Right lobe of liver (tissue), 6 donors: ENCODE results near the gene GLCE. TPM values are rescaled to one million over a fixed set of nuclear protein-coding genes. Genes with fewer than 3 reads are reported as not detected.

Source experiments
- ATAC-seq, 4 donors: fragments of 200-7000 bp; cut with Tn5 transposase; one replicate each; pipeline ENCODE4 v1.9.1; 2020; ENCODE audit warnings: mild to moderate bottlenecking in 4 of 4, moderate library complexity in 4 of 4
- DNase-seq, 3 donors: peaks; one replicate each; pipeline ENCODE4 v3.0.0-alpha.2; 2020
- H3K27ac ChIP-seq, 3 donors: fragments of 200-600 bp; one replicate each; pipeline ENCODE4 v1.8.0; 2022
- H3K27me3 ChIP-seq, 2 donors: fragments of 200-600 bp; one replicate each; pipeline ENCODE4 v1.8.0; 2022
- H3K36me3 ChIP-seq, 4 donors: fragments of 200-600 bp; sonication (generic) in 1 of 4; one replicate each; pipeline versions ENCODE4 v1.5.1 to v1.8.0; 2017 to 2022; ENCODE audit warnings: control low read depth in 1 of 4
- H3K4me1 ChIP-seq, 4 donors: fragments of 200-600 bp; sonication (generic) in 1 of 4; one replicate each; pipeline versions ENCODE4 v1.5.1 to v1.8.0; 2017 to 2022; ENCODE audit warnings: control low read depth in 1 of 4
- H3K4me3 ChIP-seq, 3 donors: fragments of 200-600 bp; one replicate each; pipeline ENCODE4 v1.8.0; 2022
- H3K9me3 ChIP-seq, 4 donors: fragments of 200-600 bp; sonication (generic) in 1 of 4; one replicate each; pipeline versions ENCODE4 v1.5.1 to v1.8.0; 2017 to 2022; ENCODE audit warnings: control low read depth in 1 of 4
- POLR2A ChIP-seq: fragments of 450-650 bp; IDR thresholded peaks from one replicate; pipeline ENCODE4 v1.6.1; 2017; ENCODE audit warnings: antibody characterized with exemption, mild to moderate bottlenecking
- WGBS: methylation state at CpG from one replicate; pipeline ENCODE4 v1.1.6; 2018; ENCODE audit warnings: low coverage, low lambda C conversion rate; ENCODE audit not compliant: insufficient coverage; ENCODE audit errors: missing lambda C conversion rate; 5-methylcytosine and 5-hydroxymethylcytosine counted together
- intact Hi-C, 2 donors: fragments of 100-400 bp; cut with DNase I; formaldehyde crosslinking; loops; one replicate each; pipeline versions ENCODE4 v1.11.2 to v1.14.1; 2022
- total RNA-seq, 6 experiments: library from RNA; depleted of rRNA in 2 of 6; stranded (reverse); fragments of >200 nt in 2 of 6; fragmentation: NEBNext Ultra II Directional in 3 of 6; extraction: Animal tissue kit (Norgen Biotek cat#: 25700) in 3 of 6; gene quantifications; one replicate each; pipeline versions ENCODE4 v1.1.0 to v1.2.4, GENCODE V29; 2016 to 2023
- TF ChIP-seq, protein P1 (sequence below), 4 donors: fragments of 200-600 bp in 3 of 4; fragments of 450-650 bp in 1 of 4; IDR thresholded peaks; one replicate each; pipeline versions ENCODE4 v1.5.1 to v1.8.0; 2016 to 2022; ENCODE audit warnings: antibody characterized with exemption in 4 of 4, mild to moderate bottlenecking in 2 of 4
- donor health status: DM: no; HTN: yes; CAD: no.
- donor health status: DM: no; HTN: no; CAD: no.
- donor health status: DM: no; HTN: no; CAD: no.
- donor health status: DM: no; HTN: yes; CAD: no.
- donor health status: DM: no; HTN: yes; CAD: no.

The GLCE gene
- total RNA-seq, 6 experiments from 2014 or later, result 8.1 to 23.5 (median 15.4) TPM

DNA sequence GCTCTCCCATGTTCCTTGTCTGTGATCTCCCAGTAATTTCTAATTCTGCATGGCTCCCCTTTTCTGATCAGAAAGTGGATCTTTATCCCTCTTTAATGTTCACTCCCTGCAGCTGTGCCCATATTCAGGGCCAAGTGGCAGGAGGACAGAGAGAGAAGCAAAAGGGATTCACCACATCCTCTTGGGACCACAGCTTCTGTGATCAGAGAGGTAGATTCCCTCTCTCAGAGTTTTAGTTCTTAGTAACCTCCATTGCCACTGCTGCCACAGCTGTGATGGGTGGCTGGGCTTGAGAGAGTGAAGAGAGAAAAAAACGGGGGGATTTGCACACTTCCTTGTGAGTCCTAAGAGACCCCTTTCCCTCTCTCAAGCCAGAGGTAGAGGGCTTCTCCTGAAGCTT, 49.2 kb downstream of the GLCE start:
- DNase-seq, result no peak
- 83% methylated on average over 1 of the region's 1 CpG for WGBS
- H3K9me3 ChIP-seq, result no peaks in the 10 kb centered on the region
- peaks cover 0 to 11% (median 5%) of the 10 kb centered on the region in 4 donors for H3K4me1 ChIP-seq
- TF ChIP-seq, protein P1, sequence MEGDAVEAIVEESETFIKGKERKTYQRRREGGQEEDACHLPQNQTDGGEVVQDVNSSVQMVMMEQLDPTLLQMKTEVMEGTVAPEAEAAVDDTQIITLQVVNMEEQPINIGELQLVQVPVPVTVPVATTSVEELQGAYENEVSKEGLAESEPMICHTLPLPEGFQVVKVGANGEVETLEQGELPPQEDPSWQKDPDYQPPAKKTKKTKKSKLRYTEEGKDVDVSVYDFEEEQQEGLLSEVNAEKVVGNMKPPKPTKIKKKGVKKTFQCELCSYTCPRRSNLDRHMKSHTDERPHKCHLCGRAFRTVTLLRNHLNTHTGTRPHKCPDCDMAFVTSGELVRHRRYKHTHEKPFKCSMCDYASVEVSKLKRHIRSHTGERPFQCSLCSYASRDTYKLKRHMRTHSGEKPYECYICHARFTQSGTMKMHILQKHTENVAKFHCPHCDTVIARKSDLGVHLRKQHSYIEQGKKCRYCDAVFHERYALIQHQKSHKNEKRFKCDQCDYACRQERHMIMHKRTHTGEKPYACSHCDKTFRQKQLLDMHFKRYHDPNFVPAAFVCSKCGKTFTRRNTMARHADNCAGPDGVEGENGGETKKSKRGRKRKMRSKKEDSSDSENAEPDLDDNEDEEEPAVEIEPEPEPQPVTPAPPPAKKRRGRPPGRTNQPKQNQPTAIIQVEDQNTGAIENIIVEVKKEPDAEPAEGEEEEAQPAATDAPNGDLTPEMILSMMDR (IDR thresholded peaks at IDR 0.05), result no peak
- no peak for TF ChIP-seq POLR2A
- H3K36me3 ChIP-seq, result no peaks in the 10 kb centered on the region
- intact Hi-C loops, result no loop called here
- H3K4me3 ChIP-seq, result no peak overlapping the region
- no peaks in the 10 kb centered on the region for H3K27me3 ChIP-seq
- no peak overlapping the region for H3K27ac ChIP-seq
- ATAC-seq, result no peak

DNA sequence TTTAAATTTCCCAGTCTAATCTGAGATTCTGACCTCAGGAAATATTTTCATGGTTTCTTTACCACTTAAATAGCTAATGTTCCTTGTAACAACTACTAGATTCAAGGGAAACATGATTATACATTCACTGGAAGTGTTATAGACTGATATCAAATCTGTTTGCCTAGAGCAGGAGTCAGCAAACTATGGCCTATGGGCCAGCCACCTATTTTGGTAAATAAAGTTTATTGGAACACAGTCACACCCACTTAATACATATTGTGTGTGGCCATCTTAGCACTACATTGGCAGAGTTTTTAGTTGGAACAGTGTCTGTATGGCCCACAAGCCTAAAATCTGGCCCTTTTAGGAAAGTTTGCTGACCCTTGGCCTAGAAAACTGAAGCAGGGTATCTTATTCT, 50.1 kb downstream of the GLCE start:
- intact Hi-C loops, result no loop called here
- Histone ChIP-seq H3K36me3 (no peaks in the 10 kb centered on the region), H3K9me3 (no peaks in the 10 kb centered on the region), H3K4me3 (no peak overlapping the region), H3K4me1 (peaks cover 0 to 11% (median 5%) of the 10 kb centered on the region in 4 donors), H3K27ac (no peak overlapping the region), H3K27me3 (no peaks in the 10 kb centered on the region)
- peak in 1 of 4 donors; percentile 35 for ATAC-seq
- DNase-seq, result no peak
- TF ChIP-seq POLR2A, result no peak
- TF ChIP-seq, protein P1 (IDR thresholded peaks at IDR 0.05), result no peak

DNA sequence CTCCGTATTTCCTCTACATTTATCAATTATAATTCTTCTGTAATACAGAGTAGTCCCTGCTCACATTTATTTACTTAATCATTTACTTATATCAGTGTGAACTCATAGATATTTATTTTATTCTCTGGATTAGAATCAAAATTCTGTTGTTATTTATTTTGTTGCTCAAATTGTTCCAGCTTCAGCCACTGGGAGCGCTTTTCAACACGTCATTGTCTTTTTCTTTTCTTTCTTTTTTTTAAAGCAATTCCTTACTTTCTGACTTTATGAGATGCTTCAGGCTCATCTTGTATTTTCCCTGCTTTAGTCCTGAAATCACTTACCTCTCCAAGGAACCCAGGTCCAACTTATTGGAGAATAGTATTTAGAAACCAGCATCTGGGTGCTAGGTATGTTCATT, 53.4 kb downstream of the GLCE start:
- H3K27ac ChIP-seq, result no peak overlapping the region
- no peak for ATAC-seq
- H3K4me3 ChIP-seq, result no peak overlapping the region
- 71% methylated on average over 3 of the region's 3 CpGs for WGBS
- H3K9me3 ChIP-seq, result no peaks in the 10 kb centered on the region
- no peak for TF ChIP-seq POLR2A
- TF ChIP-seq, protein P1 (IDR thresholded peaks at IDR 0.05), result no peak
- no peaks in the 10 kb centered on the region for H3K27me3 ChIP-seq
- DNase-seq, result no peak
- H3K36me3 ChIP-seq, result no peaks in the 10 kb centered on the region
- intact Hi-C loops, result no loop called here
- peaks cover 0 to 8% (median 0%) of the 10 kb centered on the region in 4 donors for H3K4me1 ChIP-seq

DNA sequence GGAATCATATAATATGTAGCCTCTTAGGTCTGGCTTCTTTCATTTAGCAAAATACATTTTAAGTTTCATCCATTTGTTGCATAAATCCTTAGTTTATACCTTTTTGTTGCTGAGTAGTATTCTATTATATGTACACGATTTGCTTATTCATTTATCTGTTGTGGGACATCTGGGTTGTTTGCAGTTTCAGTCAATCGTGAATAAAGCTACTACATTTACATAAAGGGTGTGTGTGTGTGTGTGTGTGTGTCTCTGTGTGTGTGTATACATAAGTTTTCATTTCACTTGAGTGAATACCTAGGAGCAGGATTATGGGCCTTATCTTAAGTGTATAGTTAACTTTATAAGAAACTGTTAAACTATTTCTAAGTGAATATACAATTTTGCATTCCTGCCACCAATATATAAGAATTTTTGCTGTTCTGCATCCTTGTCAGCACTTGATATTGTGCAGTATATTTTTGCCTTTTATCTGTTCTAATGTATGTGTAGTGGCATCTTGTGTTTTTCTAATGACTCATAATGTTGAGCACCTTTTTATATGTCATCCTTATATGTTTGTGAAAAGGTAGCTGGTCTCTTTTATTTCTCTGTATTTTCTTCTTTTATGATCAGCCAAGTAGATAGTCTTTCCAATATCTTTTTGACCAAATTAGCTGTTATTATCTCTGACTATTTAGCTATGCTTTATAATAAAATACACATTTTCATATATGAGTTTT, 55.0 kb downstream of the GLCE start:
- Histone ChIP-seq H3K4me1 (peaks cover 0 to 8% (median 2%) of the 10 kb centered on the region in 4 donors), H3K36me3 (no peaks in the 10 kb centered on the region), H3K27ac (no peak overlapping the region), H3K4me3 (no peak overlapping the region), H3K9me3 (no peaks in the 10 kb centered on the region), H3K27me3 (no peaks in the 10 kb centered on the region)
- no peak for ATAC-seq
- no peak for DNase-seq
- intact Hi-C loops, result no loop called here
- TF ChIP-seq, protein P1 (IDR thresholded peaks at IDR 0.05), result no peak
- TF ChIP-seq POLR2A, result no peak
- 61% methylated on average over 2 of the region's 2 CpGs for WGBS

DNA sequence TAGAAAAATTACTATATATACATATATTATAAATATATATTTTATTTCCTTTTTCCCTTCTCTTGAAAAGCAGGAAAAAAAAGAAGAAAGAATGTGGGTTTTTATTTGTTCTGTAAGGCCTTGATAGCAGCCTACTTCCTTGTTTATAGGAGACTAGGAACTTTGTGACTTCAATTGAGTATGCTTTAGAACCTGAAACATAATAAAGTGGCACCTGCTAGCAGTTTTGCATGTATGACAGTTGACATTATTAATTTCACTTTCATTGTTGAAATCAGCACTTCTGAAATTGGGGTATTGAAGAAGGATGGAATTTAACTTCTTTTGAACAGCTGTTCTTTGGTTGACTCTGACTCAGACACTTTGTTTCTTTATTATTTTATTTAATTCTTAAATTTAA, 56.9 kb downstream of the GLCE start:
- intact Hi-C loops, result no loop called here
- DNase-seq (no peak), ATAC-seq (no peak)
- Histone ChIP-seq H3K4me3 (no peak overlapping the region), H3K36me3 (no peaks in the 10 kb centered on the region), H3K4me1 (peaks cover 0 to 4% (median 2%) of the 10 kb centered on the region in 4 donors), H3K9me3 (no peaks in the 10 kb centered on the region), H3K27ac (no peak overlapping the region), H3K27me3 (no peaks in the 10 kb centered on the region)
- TF ChIP-seq POLR2A, result no peak
- TF ChIP-seq, protein P1 (IDR thresholded peaks at IDR 0.05), result no peak
